Measurements from ENCODE around the gene APOL5. TPM values are rescaled to one million over a fixed set of nuclear protein-coding genes. Genes with fewer than 3 reads are reported as not detected.
"Not testable (repeated sequence)": the region's sequence is repeated elsewhere in the genome, so short reads cannot be mapped to it uniquely, and the experiment has no call there.

The APOL5 gene
- total RNA-seq, 4 donors from 2014 or later = not detected

GRCh38 chr22:35733791-35734516, 16.3 kb downstream of the APOL5 start:
- TF ChIP-seq CTCF (IDR thresholded peaks at IDR 0.05) = no peak
- no peak for DNase-seq (ENCODE audit: low spot score)
- no peak for ATAC-seq (ENCODE audit: low FRiP score)

GRCh38 chr22:35734517-35734827, 16.8 kb downstream of the APOL5 start:
- DNase-seq (ENCODE audit: low spot score) = no peak
- TF ChIP-seq CTCF (IDR thresholded peaks at IDR 0.05) = no peak
- ATAC-seq (ENCODE audit: low FRiP score) = no peak

GRCh38 chr22:35735542-35735941, 17.9 kb downstream of the APOL5 start:
- TF ChIP-seq CTCF (IDR thresholded peaks at IDR 0.05) = no peak
- DNase-seq (ENCODE audit: low spot score) (no peak), ATAC-seq (ENCODE audit: low FRiP score) (no peak)

GRCh38 chr22:35736166-35736565, 18.5 kb downstream of the APOL5 start:
- DNase-seq (ENCODE audit: low spot score) (no peak), ATAC-seq (ENCODE audit: low FRiP score) (no peak)
- TF ChIP-seq CTCF (IDR thresholded peaks at IDR 0.05) = no peak

- no peak for ATAC-seq (ENCODE audit: low FRiP score)
- TF ChIP-seq CTCF (IDR thresholded peaks at IDR 0.05) = no peak
- DNase-seq (ENCODE audit: low spot score) = no peak
These were observed 19.0 kb downstream of the APOL5 start for GRCh38 chr22:35736701-35737100.

GRCh38 chr22:35737886-35738285, 20.2 kb downstream of the APOL5 start:
- not testable (repeated sequence) for ATAC-seq (ENCODE audit: low FRiP score); DNase-seq (ENCODE audit: low spot score)

GRCh38 chr22:35739076-35739930, 21.6 kb downstream of the APOL5 start:
- no peak for TF ChIP-seq CTCF (IDR thresholded peaks at IDR 0.05)
- ATAC-seq (ENCODE audit: low FRiP score) (no peak), DNase-seq (ENCODE audit: low spot score) (no peak)

Data from omental fat pad (tissue), 4 donors.